Measurements from ENCODE around the gene CAMTA1.

The CAMTA1 gene

GRCh38 chr1:6850537-6850936 lies 65.3 kb downstream of the CAMTA1 start:
- no peak for DNase-seq (ENCODE audit: low spot score)

- no peak for DNase-seq (ENCODE audit: low spot score)
Observed at GRCh38 chr1:6852136-6852890, 67.1 kb downstream of the CAMTA1 start.

- no peak for DNase-seq (ENCODE audit: low spot score)
Observed at GRCh38 chr1:6854166-6854565, 68.9 kb downstream of the CAMTA1 start.

- no peak for DNase-seq (ENCODE audit: low spot score)
Observed at GRCh38 chr1:6857831-6858230, 72.6 kb downstream of the CAMTA1 start.

DNA sequence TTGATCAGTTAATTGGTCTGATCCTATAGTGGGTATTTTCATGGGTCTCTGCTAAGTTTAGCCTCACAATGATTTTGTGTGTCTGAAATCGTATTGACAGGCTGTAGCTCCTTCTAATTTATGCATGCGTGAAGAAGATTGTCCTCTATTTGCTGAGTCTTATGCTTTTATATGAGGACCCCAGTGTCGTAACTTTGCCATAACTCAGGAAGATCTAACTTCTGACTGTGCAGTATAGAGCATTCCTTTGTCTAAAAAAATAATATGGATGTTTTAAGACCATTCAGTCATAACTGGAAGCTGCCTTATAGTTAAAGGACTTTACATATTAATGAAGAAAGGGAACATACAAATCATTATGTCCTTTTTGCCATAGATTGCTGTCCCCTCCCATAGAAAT lies 73.3 kb downstream of the CAMTA1 start:
- no peak for DNase-seq (ENCODE audit: low spot score)

- DNase-seq (ENCODE audit: low spot score): peak; percentile 46
Observed at GRCh38 chr1:6859415-6860343, 74.4 kb downstream of the CAMTA1 start.

DNA sequence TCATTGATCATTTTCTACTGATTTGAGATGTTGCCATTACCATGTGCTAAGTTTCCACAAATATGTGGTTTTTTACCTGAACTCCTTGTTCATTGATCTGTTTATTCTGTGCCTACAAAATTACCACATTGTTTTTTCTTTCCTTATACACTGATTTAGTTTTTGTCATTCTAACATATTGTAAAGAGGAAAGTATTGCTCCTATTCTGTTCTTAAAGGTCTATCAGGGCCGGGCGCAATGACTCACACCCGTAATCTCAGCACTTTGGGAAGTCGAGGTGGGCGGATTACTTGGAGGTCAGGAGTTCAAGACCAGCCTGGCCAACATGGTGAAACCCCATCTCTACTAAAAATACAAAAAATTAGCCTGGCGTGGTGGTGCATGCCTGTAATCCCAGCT lies 75.1 kb downstream of the CAMTA1 start:
- DNase-seq (ENCODE audit: low spot score): no peak

DNA sequence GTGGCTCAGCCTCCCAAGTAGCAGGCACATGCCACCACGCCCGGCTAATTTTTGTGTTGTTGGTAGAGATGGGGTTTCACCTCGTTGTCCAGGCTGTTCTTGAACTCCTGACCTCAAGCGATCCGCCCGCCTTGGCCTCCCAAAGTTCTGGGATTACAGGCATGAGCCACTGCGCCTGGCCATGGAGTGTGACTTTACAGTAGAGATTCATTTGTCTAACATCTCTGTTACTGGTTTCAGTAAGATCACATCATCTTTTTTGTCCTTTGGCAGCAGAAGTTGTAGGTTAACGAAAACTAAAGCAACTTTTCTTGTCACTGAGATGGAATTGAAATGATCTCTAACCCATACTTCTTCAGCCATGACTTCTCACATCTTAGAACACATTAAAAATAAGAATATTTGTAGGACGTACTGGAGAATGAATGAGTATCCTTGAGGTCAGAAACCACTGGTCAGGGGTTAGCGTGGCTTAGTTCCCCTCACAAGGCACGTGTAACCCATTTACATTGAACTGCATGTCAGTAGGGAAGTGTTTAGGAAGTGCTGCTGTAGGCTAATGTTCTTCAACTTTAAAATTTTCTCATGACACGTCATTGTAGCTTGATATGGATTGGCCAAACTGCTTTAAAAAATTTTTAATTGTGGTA lies 75.9 kb downstream of the CAMTA1 start:
- DNase-seq (ENCODE audit: low spot score): no peak

DNA sequence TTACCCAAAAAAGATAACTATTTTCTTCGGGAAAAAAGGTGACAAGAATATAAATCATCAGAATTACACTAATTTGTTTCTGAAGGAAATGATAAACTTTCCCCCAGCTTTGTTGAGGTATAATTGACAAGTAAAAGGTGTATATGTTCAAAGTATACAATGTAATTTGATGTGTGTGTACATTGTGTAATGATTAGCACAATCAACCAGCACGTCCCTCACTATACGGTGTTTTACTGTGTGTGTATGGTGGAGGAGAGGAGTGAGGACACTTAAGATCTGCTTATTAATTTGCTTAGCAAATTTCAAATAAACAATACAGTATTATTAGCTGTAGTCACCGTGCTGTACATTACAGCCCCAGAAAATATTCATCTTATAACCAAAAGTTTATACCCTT lies 77.7 kb downstream of the CAMTA1 start:
- DNase-seq (ENCODE audit: low spot score): no peak

DNA sequence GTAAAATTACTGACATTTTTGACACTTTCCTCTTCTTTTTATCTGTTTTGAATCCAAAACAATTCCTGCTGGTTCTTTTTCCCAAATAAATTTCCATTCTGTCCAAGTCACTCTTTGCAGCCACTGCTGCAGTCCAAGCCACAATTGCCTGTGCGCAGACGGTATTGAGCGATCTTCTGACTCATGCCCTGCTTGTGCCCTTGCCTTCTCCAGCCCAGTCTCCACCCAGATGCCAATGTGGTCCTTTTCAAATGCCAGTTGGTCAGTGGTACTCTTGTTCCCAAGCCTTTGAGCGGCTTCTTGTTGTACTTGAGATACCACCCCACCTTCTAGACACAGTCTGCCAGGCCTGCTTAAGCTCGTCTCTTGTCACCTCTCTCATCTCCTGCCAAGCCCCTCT lies 78.9 kb downstream of the CAMTA1 start:
- DNase-seq (ENCODE audit: low spot score): no peak

DNA sequence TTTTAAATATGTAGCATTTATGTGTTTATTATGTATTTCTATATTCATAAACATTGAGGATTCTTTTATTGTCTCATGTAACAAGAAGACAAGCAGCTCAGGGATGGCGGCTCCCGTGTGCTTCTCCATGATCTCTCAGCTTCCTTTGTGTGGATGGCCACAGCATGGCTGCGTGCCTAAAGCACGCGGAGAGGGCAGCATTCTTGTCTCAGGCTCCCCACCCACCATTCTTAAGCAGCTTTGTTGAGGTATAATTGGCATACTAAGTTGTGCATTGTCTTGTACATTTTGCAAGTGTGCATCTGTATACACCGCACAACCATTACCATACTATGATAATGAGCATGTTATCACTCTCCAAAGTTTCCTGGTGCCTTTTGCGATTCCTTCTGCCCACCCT lies 81.6 kb downstream of the CAMTA1 start:
- DNase-seq (ENCODE audit: low spot score): no peak

DNA sequence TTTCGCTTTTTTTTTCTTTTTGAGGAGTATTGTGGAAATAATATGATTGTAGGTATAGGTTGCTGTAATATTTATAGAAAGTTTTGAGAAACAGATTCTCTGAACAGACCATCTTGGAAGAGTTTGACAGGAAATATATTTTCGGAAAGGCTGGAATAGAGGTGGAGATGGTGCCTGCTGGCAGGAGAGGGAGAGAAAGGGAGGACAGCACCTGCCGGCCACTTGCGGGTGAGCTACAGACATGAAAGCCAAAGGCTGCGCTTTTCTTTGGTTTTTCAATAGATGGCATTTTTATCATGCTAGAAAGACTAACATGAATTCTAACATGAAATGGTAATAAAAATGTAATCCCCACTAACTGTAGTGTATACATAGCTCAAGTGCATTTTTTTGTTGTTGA lies 82.1 kb downstream of the CAMTA1 start:
- no peak for DNase-seq (ENCODE audit: low spot score)

GRCh38 chr1:6867729-6868659 lies 82.7 kb downstream of the CAMTA1 start:
- DNase-seq (ENCODE audit: low spot score): no peak

- peak; percentile 53 for DNase-seq (ENCODE audit: low spot score)
Observed at GRCh38 chr1:6868660-6869380, 83.6 kb downstream of the CAMTA1 start.

DNA sequence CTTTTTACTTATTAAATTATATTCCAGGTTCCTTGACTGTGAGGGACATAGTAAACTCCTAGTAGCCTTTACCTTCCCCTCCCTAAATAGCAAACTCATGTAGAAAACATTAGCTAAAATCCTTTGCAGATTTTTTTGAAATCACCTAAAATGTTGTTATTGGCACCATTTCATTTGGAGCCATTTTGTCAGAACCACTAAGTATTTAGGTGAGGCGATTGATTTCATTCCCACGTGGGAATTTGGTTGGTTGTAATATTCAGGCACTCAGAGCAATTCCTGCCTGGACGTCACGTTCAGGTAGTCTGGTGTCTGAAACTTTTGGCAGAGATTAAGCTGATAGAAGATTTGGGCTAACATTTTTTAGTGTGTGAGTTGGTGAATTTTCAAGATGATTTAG lies 84.3 kb downstream of the CAMTA1 start:
- DNase-seq (ENCODE audit: low spot score): no peak

DNA sequence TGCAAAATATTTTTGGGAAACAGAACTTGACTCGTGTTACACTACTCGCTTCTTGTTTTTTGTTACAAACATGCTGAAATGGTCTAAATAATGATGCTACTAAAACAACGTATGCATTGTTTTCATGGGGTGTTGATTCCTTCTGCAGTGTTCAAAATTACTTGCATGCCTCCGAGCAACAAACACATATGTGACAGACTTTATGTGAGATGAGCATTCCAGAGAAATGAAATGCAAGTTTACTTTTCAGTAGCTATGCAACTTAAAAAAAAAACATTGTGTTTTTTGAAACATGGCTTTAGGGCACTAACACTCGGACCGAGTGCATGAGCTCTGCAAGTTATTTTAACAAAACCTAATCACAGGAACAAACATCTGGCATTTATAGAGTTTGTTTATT lies 84.8 kb downstream of the CAMTA1 start:
- DNase-seq (ENCODE audit: low spot score): peak; percentile 35

DNA sequence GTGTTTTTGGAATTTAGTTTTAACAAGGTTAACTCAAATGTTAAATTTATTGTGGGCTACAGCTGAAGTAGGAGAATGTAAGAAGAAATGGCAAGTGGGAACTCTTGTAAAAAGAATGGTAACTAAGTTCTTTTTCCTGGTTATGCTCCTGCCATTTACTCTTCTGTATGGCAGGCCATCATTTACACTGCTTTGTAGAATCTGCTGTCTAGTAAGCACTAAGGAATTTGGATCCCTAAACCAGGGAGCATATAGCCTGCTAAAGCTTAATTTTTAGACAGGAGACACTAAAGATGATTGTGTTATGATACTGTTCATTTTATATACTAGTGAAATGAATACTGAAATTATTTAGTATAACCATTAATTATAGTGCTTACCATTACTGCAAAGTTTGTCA lies 85.3 kb downstream of the CAMTA1 start:
- no peak for DNase-seq (ENCODE audit: low spot score)

DNA sequence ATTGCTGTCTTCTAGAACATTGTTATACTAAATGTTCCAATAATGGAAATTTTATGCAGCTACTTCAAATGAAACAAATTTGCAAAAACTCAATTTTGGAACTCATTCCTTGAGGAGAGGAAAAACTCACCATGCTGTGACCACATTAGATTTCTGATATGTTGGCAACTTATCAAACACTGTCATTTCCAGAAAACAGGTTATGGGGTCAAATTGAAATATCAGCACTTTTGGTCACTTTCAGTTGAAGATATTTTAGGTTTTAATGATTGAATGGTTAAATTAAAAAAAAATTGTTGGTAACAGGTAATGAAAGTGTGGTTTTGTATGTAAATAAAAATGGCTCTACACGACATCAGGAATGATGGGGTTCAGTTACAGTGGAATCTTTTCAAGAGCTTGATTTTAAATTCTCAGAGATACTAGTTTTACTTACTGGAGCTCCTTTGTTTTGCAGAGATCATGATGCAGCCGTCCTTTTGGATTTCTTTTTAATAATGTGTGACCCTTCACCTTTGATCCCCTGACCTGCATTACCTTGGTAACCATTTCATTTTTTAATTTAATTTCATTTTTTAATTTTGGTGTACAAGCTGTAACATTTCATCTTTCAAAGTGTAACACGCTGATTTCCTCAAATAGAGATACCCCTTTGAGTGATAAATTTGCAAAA lies 86.2 kb downstream of the CAMTA1 start:
- no peak for DNase-seq (ENCODE audit: low spot score)

GRCh38 chr1:6872573-6873261 lies 87.5 kb downstream of the CAMTA1 start:
- DNase-seq (ENCODE audit: low spot score): no peak

Measured in COLO829 (cell line).